Right ventricle myocardium inferior (tissue), 1 donor: Measurements from ENCODE around the gene SNED1. TPM values are rescaled to one million over a fixed set of nuclear protein-coding genes. Genes with fewer than 3 reads are reported as not detected.

Source experiments
- ATAC-seq: fragments of 200-7000 bp; cut with Tn5 transposase; one replicate; pipeline ENCODE4 v1.9.1; 2020; ENCODE audit warnings: mild to moderate bottlenecking, moderate library complexity
- DNase-seq: peaks from one replicate; pipeline ENCODE4 v3.0.0; 2021; ENCODE audit errors: missing footprints
- intact Hi-C: fragments of 100-400 bp; cut with DNase I; formaldehyde crosslinking; loops from one replicate; pipeline ENCODE4 v1.11.0; 2022
- total RNA-seq: library from RNA; stranded (reverse); fragmentation: NEBNext Ultra II Directional; extraction: Animal tissue kit (Norgen Biotek cat#: 25700); gene quantifications from one replicate; pipeline ENCODE4 v1.2.1, GENCODE V29; 2021
- donor health status: DM: no; HTN: yes; CAD: no; lungs with severe emphysema.

The SNED1 gene
- total RNA-seq, 1 donor from 2014 or later: 6.7 TPM

- DNase-seq: peak; percentile 15
Measured at GRCh38 chr2:240988146-240988545, 10.3 kb upstream of the SNED1 start.

GRCh38 chr2:240988571-240989271 is 9.7 kb upstream of the SNED1 start:
- peak; percentile 72 for DNase-seq
- intact Hi-C loops: loop anchor here (5.0 kb wide), 1 partner anchor 136 kb away; no protein-coding TSS in a partner anchor
- no peak for ATAC-seq

More at GRCh38 chr2:240988146-240988545, 10.3 kb upstream of the SNED1 start:
- intact Hi-C loops: loop anchor here (5.0 kb wide), 1 partner anchor 136 kb away; no protein-coding TSS in a partner anchor
- no peak for ATAC-seq

- DNase-seq: peak; percentile 66
- intact Hi-C loops: loop anchor here (5.0 kb wide), 2 partner anchors 77 to 137 kb away; no protein-coding TSS in a partner anchor
- no peak for ATAC-seq
Measured at GRCh38 chr2:240989451-240990265, 8.8 kb upstream of the SNED1 start.

- intact Hi-C loops: loop anchor here (5.0 kb wide), 1 partner anchor 78 kb away; no protein-coding TSS in a partner anchor
- DNase-seq (no peak), ATAC-seq (no peak)
Measured at GRCh38 chr2:240990266-240990529, 8.2 kb upstream of the SNED1 start.

GRCh38 chr2:240990726-240991377 is 7.6 kb upstream of the SNED1 start:
- no peak for ATAC-seq
- intact Hi-C loops: loop anchor here (5.0 kb wide), 1 partner anchor 79 kb away; no protein-coding TSS in a partner anchor
- DNase-seq: peak; percentile 64

GRCh38 chr2:240991378-240992263 is 6.8 kb upstream of the SNED1 start:
- ATAC-seq (peak; percentile 81), DNase-seq (peak; percentile 92)
- intact Hi-C loops: loop anchor here (5.0 kb wide), 1 partner anchor 79 kb away; no protein-coding TSS in a partner anchor

GRCh38 chr2:240992572-240993291 is 5.7 kb upstream of the SNED1 start:
- intact Hi-C loops: loop anchor here (5.0 kb wide), 1 partner anchor 80 kb away; no protein-coding TSS in a partner anchor
- DNase-seq: peak; percentile 54

GRCh38 chr2:240993446-240994170 is 4.8 kb upstream of the SNED1 start:
- DNase-seq: peak; percentile 50
- intact Hi-C loops: loop anchor here (5.0 kb wide), 1 partner anchor 81 kb away; no protein-coding TSS in a partner anchor
- no peak for ATAC-seq

More at GRCh38 chr2:240992572-240993291, 5.7 kb upstream of the SNED1 start:
- no peak for ATAC-seq

- intact Hi-C loops: loop anchor here (5.0 kb wide), 1 partner anchor 82 kb away; no protein-coding TSS in a partner anchor
- ATAC-seq (no peak), DNase-seq (peak; percentile 63)
Measured at GRCh38 chr2:240994171-240994896, 4.1 kb upstream of the SNED1 start.

- DNase-seq (peak; percentile 21), ATAC-seq (no peak)
- intact Hi-C loops: no loop called here
Measured at GRCh38 chr2:240995041-240996021, 3.1 kb upstream of the SNED1 start.

GRCh38 chr2:240996161-240996833 is 2.1 kb upstream of the SNED1 start:
- intact Hi-C loops: no loop called here
- DNase-seq: peak; percentile 63
- no peak for ATAC-seq

GRCh38 chr2:240996834-240997140 is 1.6 kb upstream of the SNED1 start:
- ATAC-seq: no peak
- peak; percentile 47 for DNase-seq
- intact Hi-C loops: no loop called here

- DNase-seq: peak; percentile 58
- intact Hi-C loops: no loop called here
- peak; percentile 17 for ATAC-seq
Measured at GRCh38 chr2:240997141-240997855, 1.1 kb upstream of the SNED1 start.

GRCh38 chr2:240998706-240998994 is 232 bp downstream of the SNED1 start:
- no peak for DNase-seq
- intact Hi-C loops: no loop called here
- no peak for ATAC-seq
